Liver (tissue), 9 donors: ENCODE results near the gene MRPL58. TPM values are rescaled to one million over a fixed set of nuclear protein-coding genes. Genes with fewer than 3 reads are reported as not detected.
A peak's percentile ranks its signal among the peaks of the same experiment; 100 is the strongest.

Experiments
- DNase-seq: peaks from one replicate; pipeline ENCODE4 v3.0.0-alpha.2; 2017; ENCODE audit warnings: low spot score
- H3K27ac ChIP-seq, 2 donors: one replicate each; pipeline ENCODE4 v1.7.0; 2013; ENCODE audit warnings: inconsistent platforms in 2 of 2, low read length in 2 of 2, control low read depth in 1 of 2, low read depth in 1 of 2, mild to moderate bottlenecking in 1 of 2
- H3K27me3 ChIP-seq, 4 donors: one replicate each; pipeline versions ENCODE4 v1.6.1 to v1.7.0; 2013; ENCODE audit warnings: low read length in 3 of 4, inconsistent platforms in 1 of 4, mild to moderate bottlenecking in 1 of 4, moderate library complexity in 1 of 4; ENCODE audit not compliant: control insufficient read depth in 4 of 4, insufficient read depth in 4 of 4
- H3K36me3 ChIP-seq, 4 donors: one replicate each; pipeline versions ENCODE4 v1.6.1 to v1.7.0; 2013; ENCODE audit warnings: low read length in 3 of 4, mild to moderate bottlenecking in 3 of 4, low read depth in 1 of 4, moderate library complexity in 1 of 4; ENCODE audit not compliant: control insufficient read depth in 4 of 4, insufficient read depth in 3 of 4
- H3K4me1 ChIP-seq, 4 donors: one replicate each; pipeline versions ENCODE4 v1.6.1 to v1.7.0; 2013; ENCODE audit warnings: low read length in 3 of 4, mild to moderate bottlenecking in 3 of 4, moderate library complexity in 1 of 4; ENCODE audit not compliant: control insufficient read depth in 4 of 4, insufficient read depth in 4 of 4
- H3K4me3 ChIP-seq, 3 donors: one replicate each; pipeline versions ENCODE4 v1.6.1 to v1.7.0; 2013; ENCODE audit warnings: low read length in 3 of 3, control low read depth in 1 of 3, low read depth in 1 of 3, mild to moderate bottlenecking in 1 of 3
- H3K9ac ChIP-seq, 2 donors: one replicate each; pipeline ENCODE4 v1.7.0; 2013; ENCODE audit warnings: low read length in 2 of 2, mild to moderate bottlenecking in 2 of 2, moderate library complexity in 2 of 2, control low read depth in 1 of 2, low read depth in 1 of 2
- H3K9me3 ChIP-seq, 4 donors: one replicate each; pipeline versions ENCODE4 v1.6.1 to v1.7.0; 2013; ENCODE audit warnings: low read length in 3 of 4; ENCODE audit not compliant: control insufficient read depth in 4 of 4
- ATF3 ChIP-seq: IDR thresholded peaks from 2 replicates; pipeline ENCODE4 v1.6.1; 2016; ENCODE audit warnings: antibody characterized with exemption
- EGR1 ChIP-seq, 2 donors: IDR thresholded peaks; 2 replicates each; pipeline ENCODE4 v1.6.1; 2016 to 2018; ENCODE audit warnings: antibody characterized with exemption in 2 of 2, low read depth in 2 of 2
- FOXA2 ChIP-seq: IDR thresholded peaks from 2 replicates; pipeline ENCODE4 v1.6.1; 2016; ENCODE audit warnings: antibody characterized with exemption
- GABPA ChIP-seq, 2 donors: IDR thresholded peaks in 1 of 2; conservative IDR thresholded peaks in 1 of 2; 2 replicates each; pipeline ENCODE4 v1.6.1; 2016; ENCODE audit warnings: antibody characterized with exemption in 2 of 2, mild to moderate bottlenecking in 1 of 2, moderate library complexity in 1 of 2
- HNF4A ChIP-seq, 2 donors: conservative IDR thresholded peaks; 2 replicates each; pipeline ENCODE4 v1.6.1; 2016; ENCODE audit warnings: antibody characterized with exemption in 2 of 2, mild to moderate bottlenecking in 2 of 2
- JUND ChIP-seq, 2 donors: IDR thresholded peaks; 2 replicates each; pipeline ENCODE4 v1.6.1; 2016; ENCODE audit warnings: antibody characterized with exemption in 2 of 2
- NR2F2 ChIP-seq: IDR thresholded peaks from 2 replicates; pipeline ENCODE4 v1.6.1; 2016; ENCODE audit warnings: antibody characterized with exemption
- RAD21 ChIP-seq, 2 donors: IDR thresholded peaks; 2 replicates each; pipeline ENCODE4 v1.6.1; 2016; ENCODE audit warnings: antibody characterized with exemption in 2 of 2, mild to moderate bottlenecking in 2 of 2
- REST ChIP-seq: IDR thresholded peaks from 2 replicates; pipeline ENCODE4 v1.6.1; 2016; ENCODE audit warnings: antibody characterized with exemption, mild to moderate bottlenecking
- RXRA ChIP-seq, 2 donors: IDR thresholded peaks; 2 replicates each; pipeline ENCODE4 v1.6.1; 2017 to 2018; ENCODE audit warnings: antibody characterized with exemption in 2 of 2, mild to moderate bottlenecking in 1 of 2
- SP1 ChIP-seq: IDR thresholded peaks from 2 replicates; pipeline ENCODE4 v1.6.1; 2018; ENCODE audit warnings: antibody characterized with exemption, mild to moderate bottlenecking
- TAF1 ChIP-seq: conservative IDR thresholded peaks from 2 replicates; pipeline ENCODE4 v1.6.1; 2016; ENCODE audit warnings: antibody characterized with exemption, mild to moderate bottlenecking
- YY1 ChIP-seq: IDR thresholded peaks from 2 replicates; pipeline ENCODE4 v1.6.1; 2016; ENCODE audit warnings: antibody characterized with exemption, mild to moderate bottlenecking
- WGBS: extraction: QIAGEN DNeasy Blood & Tissue Kit; methylation state at CpG from one replicate; pipeline ENCODE4 v1.1.7; 2013; 5-methylcytosine and 5-hydroxymethylcytosine counted together
- polyA plus RNA-seq, 2 donors: library from polyadenylated mRNA; stranded (reverse) in 1 of 2; unstranded in 1 of 2; fragments of 200-250 nt in 1 of 2; fragments of >200 nt in 1 of 2; fragmentation: Nextera tagmentation in 1 of 2; extraction: Ambion mirVana in 1 of 2; gene quantifications; one replicate each; pipeline versions ENCODE4 v1.2.1 to v1.2.3, GENCODE V29; 2013 to 2015
- total RNA-seq, 2 donors: library from RNA; depleted of rRNA; stranded (reverse); fragments of >200 nt; gene quantifications; one replicate each; pipeline ENCODE4 v1.2.3, GENCODE V29; 2014
- donor health status: healthy.
- donor health status: healthy.
- donor health status: healthy.
- donor health status: healthy.
- donor health status: healthy.

MRPL58 gene
- total and polyA plus RNA-seq, 4 donors = 20.5 to 47.0 (median 33.4) TPM

- H3K4me3 ChIP-seq = peak within 1 kb of the TSS in 2 of 3 donors; percentile 46 to 65
- DNase-seq = peak; percentile 80
- TF ChIP-seq SP1 (no peak), RXRA (IDR thresholded peaks at IDR 0.05) (no peak), EGR1 (IDR thresholded peaks at IDR 0.05; ENCODE audit: low read depth in 2 of 2) (no peak), FOXA2 (peak; percentile 28)
- H3K9ac ChIP-seq = peak within 1 kb of the TSS in 1 of 2 donors; percentile 71
- H3K27ac ChIP-seq = peak within 1 kb of the TSS; percentile 25 to 28
- no peaks in the 10 kb centered on the region for H3K36me3 ChIP-seq
- peaks cover 0 to 3% (median 0%) of the 10 kb centered on the region in 4 donors for H3K27me3 ChIP-seq
- H3K4me1 ChIP-seq = peaks cover 4 to 12% (median 5%) of the 10 kb centered on the region in 4 donors
- H3K9me3 ChIP-seq = no peaks in the 10 kb centered on the region
- 3% methylated on average over 95 of the region's 95 CpGs for WGBS
Measured at GRCh38 chr17:74972107-74972972, 40.1 kb upstream of the MRPL58 start, which contains the start of gene HID1. Gene HID1 (minus strand): TSS chr17:74972759. CDS start chr17:74972656, 103 bp downstream.

GRCh38 chr17:74972973-74973328, 39.5 kb upstream of the MRPL58 start:
- no peak overlapping the region for H3K9ac ChIP-seq
- no peak overlapping the region for H3K27ac ChIP-seq
- 17% methylated on average over 17 of the region's 17 CpGs for WGBS
- no peaks in the 10 kb centered on the region for H3K36me3 ChIP-seq
- peaks cover 4 to 12% (median 5%) of the 10 kb centered on the region in 4 donors for H3K4me1 ChIP-seq
- H3K9me3 ChIP-seq = no peaks in the 10 kb centered on the region
- TF ChIP-seq ATF3 (no peak), FOXA2 (no peak), GABPA (IDR thresholded peaks at IDR 0.05 in 1 of 2, conservative IDR thresholded peaks at IDR 0.05 in 1 of 2) (no peak), REST (no peak), RAD21 (IDR thresholded peaks at IDR 0.05) (no peak), RXRA (IDR thresholded peaks at IDR 0.05) (no peak), HNF4A (conservative IDR thresholded peaks at IDR 0.05) (no peak), TAF1 (no peak), NR2F2 (no peak)
- H3K27me3 ChIP-seq = peaks cover 0 to 3% (median 0%) of the 10 kb centered on the region in 4 donors
- H3K4me3 ChIP-seq = peak overlapping the region in 1 of 3 donors; percentile 65
- DNase-seq = no peak

GRCh38 chr17:74975943-74976342, 36.5 kb upstream of the MRPL58 start:
- Histone ChIP-seq H3K36me3 (no peaks in the 10 kb centered on the region), H3K9me3 (no peaks in the 10 kb centered on the region), H3K9ac (no peak overlapping the region), H3K4me1 (peaks cover 4 to 12% (median 5%) of the 10 kb centered on the region in 4 donors), H3K4me3 (no peak overlapping the region), H3K27ac (no peak overlapping the region), H3K27me3 (peaks cover 0 to 6% (median under 1%) of the 10 kb centered on the region in 4 donors)
- no peak for DNase-seq
- TF ChIP-seq JUND (IDR thresholded peaks at IDR 0.05) (no peak), YY1 (no peak), EGR1 (IDR thresholded peaks at IDR 0.05; ENCODE audit: low read depth in 2 of 2) (no peak), RXRA (IDR thresholded peaks at IDR 0.05) (no peak), FOXA2 (no peak), GABPA (IDR thresholded peaks at IDR 0.05 in 1 of 2, conservative IDR thresholded peaks at IDR 0.05 in 1 of 2) (no peak)
- WGBS = 76% methylated on average over 4 of the region's 4 CpGs
